Stimulated activated CD4-positive, alpha-beta T cell treated with anti-CD3 and anti-CD28 coated beads, Interleukin-2, amount 100 ng/mL, for 48 hours (primary cell): ENCODE data around the gene ARL4D.
"Not testable (repeated sequence)": the region's sequence is repeated elsewhere in the genome, so short reads cannot be mapped to it uniquely, and the experiment has no call there.

ENCODE experiments used
- DNase-seq, 2 donors: peaks; one replicate each; pipeline ENCODE4 v3.0.0-alpha.2; 2020

Gene ARL4D

DNA sequence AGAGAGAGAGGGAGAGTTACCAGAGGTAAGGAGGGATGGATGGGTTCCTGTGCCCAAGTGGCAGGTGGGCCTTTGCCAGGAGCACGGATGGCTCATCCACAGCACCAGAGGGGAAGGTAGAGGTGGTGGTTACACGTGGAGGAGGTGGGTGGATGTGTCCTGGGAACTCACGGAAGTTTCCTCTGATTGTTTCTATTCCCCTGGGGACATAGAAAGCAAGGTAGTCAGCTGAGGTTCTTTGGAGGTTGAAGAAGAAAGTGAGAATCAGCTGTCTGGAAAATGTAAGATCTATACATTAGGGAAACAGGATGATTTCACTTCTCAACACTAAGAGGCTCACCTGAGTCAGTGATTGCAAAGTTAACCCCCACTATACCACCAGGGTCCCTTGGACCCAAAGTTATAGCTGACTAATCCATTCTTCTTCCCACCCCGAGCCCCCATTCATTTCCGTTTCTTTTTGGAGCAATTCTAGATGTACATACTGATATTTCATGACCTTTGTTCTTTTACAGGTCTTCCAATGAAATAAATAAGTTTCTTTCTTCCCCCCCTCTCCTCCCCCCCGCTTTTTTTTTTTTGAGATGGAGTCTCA lies 27.5 kb upstream of the ARL4D start:
- no peak for DNase-seq

DNA sequence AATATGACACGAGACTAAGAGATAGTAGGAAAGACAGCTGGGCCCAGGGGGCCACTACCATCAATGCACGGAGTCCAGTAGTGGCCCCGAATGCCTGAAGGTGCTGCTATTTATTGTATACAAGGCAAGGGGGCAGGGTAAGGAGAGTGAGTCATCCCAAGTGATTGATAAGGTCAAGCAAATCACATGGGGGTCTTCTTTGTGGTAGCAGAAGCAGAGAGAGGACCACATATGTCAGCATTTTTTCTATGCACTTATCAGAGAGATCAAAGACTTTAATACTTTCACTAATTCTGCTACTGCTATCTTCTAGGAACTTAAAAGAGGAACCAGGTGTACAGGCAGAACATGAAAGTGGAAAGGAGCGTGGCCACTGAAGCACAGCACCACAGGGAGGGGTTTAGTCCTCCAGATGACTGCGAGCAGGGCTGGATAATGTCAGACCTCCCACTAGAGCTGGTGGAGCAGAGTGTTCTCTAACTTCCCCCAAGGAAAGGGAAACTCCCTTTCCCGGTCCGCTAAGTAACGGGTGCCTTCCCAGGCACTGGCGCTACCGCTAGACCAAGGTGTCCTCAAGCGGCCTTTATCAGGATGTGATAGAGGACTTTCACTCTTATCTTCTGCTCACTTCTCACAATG lies 26.4 kb upstream of the ARL4D start:
- DNase-seq = no peak

DNA sequence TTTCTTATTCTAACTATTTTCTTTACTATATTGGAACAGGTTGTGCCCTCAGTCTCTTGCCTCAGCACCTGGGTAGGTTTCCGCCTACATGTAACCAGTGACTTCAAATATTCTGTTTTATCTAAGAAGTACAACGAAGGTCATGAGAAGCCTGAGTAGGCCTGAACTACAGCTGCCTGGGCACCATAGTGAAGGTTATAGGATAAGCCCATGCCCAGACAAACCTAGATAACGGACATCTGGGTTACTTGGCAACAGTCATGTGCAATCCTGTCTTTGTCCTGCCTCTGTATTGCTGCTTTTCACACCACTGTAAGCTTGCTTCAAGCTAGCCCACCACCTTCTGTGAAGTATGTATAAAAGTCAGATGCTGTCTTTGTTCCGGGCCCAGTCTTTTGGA lies 25.4 kb upstream of the ARL4D start:
- DNase-seq = no peak

DNA sequence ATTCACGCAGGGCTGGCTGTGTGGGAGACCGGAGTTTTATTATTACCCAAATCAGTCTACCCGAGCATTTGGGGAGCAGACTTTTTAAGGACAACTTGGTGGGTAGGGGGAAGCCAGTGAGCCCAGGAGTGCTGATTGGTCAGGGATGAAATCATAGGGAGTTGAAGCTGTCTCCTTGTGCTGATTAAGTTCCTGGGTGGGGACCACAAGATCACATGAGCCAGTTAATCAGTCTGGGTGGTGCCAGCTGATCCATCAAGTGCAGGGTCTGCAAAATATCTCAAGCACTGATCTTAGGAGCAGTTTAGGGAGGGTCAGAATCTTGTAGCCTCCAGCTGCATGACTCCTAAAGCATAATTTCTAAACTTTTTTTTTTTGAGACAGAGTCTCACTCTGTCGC lies 22.9 kb upstream of the ARL4D start:
- not testable (repeated sequence) for DNase-seq

DNA sequence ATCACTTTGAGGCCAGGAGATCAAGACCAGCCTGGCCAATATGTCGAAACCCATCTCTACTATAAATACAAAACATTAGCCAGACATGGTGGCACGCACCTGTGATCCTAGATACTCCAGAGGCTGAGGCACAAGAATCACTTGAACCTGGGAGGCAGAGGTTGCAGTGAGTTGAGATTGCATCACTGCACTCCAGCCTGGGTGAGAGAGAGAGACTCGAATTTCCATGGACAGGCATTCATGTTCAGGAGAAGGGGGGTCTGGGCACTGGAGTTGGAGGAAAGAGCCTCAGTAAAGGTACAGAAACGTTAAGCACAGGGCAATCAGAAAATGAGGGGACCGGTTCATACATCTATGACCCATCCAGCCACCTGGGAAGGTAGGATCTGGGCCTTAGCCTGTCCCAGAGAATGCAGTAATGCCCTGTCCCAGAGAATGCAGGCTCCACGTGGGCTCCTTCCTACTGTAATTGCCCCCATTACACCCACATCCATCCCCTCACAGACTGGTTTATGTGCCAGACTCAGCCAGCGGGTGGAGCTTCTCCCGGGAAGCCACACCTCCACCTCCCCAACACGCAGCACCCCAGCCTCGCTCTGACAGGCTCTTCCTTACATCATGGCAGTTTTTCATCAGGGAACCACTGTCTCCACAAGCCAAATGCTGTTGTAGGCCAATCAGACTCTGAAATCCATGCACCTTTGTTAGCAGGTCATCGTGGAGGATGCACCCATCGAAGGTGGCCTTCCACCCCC lies 21.6 kb upstream of the ARL4D start:
- DNase-seq = no peak

DNA sequence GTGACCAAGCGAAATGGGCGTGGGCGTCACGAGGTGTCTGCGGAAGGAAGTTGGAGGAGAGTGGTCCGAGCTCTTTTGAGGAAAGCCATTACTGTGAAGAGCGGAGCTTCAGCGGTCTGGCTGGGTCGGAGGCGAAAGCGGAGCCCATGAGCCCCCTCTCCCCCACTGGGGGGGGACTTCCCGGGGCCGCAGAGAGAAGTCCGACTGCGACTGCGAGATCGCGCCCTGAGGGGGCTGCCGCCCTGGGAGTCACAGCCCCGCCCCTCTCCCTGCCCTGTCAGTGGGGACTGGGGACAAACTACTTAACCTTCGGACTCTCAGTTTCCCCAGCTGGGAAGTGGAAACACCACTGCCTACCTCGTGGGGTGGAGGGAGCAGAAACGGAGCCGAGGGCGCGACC lies 20.0 kb upstream of the ARL4D start:
- DNase-seq = no peak

DNA sequence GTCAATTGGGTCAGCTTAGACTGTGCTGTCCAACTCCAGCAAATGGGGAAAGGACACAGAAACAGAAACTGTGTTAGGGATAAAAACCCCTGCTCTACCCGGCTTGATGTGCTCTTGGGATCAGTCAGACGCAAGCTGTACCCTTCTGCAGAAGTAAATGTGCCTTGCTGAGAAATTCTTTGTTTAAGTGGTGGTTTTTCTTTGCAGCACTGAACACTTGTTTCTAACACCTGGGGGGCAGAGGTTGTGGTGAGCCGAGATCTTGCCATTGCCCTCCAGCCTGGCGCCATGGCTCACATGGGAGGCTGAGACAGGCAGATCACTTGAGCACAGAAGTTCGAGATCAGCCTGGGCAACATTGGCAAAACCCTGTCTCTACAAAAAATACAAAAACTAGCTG lies 18.5 kb upstream of the ARL4D start:
- no peak for DNase-seq

DNA sequence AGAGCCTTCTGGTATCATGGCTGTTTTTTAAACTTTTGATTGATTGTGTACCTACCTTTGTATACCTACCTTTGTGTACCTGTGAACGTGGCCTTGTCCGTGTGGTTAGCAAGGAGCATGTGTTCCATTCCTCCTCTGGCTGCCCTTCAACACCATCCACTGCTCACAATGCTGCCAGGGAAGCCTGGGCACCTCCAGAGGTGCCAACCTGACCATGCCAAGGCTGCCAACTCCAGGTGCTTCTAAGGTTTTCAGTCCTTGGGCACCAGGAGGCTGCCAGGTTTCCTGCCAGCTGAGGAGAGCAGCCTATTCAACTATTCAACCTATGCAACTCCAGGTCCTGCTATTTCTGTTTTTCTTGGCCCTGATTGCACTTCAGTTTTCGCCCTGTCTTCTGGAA lies 17.6 kb upstream of the ARL4D start:
- DNase-seq = no peak

DNA sequence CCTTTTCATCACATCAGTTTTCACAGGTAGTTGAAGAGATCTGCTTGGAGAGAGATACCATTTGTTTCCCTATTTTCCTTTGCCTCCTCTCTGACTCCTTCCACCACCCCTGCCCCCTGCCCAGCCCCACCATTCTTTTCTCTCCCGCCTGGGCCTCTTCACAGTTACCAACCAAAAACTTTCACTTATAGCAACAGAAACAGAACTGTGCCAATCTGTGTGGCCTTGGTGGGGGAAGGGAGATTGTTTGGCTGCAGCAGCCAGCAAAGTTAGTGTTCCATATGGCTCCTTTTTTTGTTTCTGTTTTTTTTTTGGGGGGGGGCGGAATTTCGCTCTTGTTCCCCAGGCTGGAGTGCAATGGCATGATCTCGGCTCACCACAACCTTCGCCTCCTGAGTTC lies 17.2 kb upstream of the ARL4D start:
- no peak for DNase-seq

DNA sequence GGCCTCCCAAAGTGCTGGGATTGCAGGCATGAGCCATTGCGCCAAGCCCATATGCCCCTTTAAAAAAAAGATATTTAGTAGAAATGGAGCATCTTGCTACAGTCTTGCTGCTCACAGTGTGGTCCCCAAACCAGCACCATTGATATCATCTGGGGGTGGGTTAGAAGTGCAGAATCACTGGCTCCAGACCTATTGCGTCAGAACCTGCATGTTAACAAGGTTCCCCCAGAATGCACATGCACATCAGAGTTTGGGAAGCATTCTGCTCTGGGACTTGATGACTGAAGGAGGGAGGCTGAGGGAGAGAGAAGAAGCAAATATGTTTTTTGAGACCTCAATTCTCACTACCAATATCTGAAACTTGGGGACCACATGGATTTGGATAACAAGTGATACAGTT lies 16.0 kb upstream of the ARL4D start:
- DNase-seq = no peak

DNA sequence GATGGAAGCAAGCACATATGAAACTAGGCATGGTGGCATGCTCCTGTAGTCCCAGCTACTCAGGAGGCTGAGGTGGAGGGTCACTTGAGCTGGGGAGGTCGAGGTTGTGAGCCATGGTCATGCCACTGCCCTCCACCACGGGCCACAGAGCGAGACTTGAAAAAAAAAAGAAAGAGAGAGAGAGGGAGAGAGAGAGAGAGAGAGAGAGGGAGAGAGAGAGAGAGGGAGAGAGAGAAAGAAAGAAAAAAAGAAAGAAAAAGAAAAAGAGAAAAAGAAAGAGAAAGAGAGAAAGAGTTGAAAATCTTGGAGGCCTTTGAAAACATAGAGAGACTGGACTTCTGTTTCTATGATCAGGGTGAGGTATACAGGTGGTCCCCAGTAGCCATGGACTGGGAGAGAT lies 15.4 kb upstream of the ARL4D start:
- DNase-seq = no peak

DNA sequence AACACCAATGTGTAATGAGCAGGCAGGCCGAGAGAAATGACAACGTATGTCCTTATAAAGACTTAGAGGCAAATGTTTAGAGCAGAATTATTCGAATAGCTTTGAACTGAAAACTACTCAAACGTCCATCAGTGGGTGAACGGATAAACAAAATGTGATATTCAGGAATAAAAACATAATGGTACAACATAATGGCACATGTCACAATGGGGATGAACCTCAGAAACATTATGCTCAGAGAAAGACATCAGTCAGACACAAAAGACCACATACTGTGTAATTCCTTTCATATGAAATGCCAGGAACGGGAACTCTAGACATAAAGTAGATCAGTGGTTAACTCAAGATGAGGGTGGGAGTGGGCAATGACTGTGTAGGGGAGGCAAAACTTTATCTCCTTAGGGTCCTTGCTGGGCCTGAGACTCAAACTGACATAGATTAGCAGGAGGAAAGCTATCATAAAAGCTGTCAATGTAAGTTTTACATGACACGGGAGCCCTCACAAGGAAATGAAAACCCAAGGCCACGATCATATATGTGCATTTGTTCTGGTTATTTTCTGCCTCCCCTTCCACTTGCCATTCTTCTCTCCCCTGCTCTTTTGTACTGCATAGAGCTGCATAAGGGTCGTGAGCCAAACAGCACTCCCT lies 14.8 kb upstream of the ARL4D start:
- DNase-seq = no peak

DNA sequence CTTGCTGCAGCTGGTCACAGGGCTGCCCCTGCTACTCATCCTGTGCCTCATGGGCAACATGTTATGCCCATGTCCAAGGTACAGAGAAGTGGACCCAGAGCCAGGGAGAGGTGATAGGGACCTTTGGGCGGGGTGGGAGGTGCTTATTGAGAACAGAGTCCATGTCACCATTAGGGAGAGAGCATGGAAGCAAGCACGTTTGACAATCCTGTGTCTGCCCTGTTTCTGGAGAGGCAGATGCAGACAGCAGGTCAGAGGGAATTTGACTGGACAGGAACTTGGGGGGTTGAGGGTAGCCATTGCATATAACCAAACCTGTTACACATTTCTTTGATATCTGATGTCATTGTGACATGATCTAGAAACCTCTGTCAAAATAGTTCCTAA lies 14.3 kb upstream of the ARL4D start:
- no peak for DNase-seq

DNA sequence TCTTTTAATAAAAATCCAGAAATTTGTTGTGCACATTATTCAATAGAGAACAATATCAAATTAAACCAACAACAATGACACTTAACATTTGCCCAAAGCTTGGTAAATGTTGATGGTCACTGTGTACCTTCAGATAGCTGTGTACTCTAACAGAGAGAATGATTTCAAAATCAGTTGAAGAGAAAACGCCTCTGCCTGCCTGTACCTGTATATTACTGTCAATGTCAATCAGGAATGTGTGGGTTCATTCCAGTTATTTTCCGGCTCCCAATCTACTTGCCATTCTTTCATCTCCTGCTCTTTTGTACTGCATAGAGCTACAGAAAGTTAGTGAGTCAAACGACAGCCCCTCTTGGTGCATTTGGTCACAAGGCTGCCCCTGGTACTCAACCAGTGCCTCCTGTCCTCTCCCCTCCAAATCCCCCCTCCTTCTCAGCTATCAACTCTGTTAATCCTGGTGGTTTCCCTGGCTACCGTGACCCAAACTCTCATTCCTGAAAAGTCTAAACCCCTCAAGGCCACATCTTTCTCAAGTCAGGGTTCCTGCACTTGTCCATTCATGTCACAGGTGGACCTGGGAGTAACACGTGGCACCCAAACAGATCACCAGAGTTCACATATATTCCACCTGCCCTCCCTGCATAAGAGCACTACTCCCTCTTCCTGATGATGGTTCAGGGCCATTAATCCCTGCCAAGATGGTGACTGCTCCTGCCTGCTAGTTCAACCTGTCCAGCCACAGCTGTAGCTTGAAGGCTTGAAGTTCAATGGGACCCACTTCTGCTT lies 13.6 kb upstream of the ARL4D start:
- DNase-seq = no peak

DNA sequence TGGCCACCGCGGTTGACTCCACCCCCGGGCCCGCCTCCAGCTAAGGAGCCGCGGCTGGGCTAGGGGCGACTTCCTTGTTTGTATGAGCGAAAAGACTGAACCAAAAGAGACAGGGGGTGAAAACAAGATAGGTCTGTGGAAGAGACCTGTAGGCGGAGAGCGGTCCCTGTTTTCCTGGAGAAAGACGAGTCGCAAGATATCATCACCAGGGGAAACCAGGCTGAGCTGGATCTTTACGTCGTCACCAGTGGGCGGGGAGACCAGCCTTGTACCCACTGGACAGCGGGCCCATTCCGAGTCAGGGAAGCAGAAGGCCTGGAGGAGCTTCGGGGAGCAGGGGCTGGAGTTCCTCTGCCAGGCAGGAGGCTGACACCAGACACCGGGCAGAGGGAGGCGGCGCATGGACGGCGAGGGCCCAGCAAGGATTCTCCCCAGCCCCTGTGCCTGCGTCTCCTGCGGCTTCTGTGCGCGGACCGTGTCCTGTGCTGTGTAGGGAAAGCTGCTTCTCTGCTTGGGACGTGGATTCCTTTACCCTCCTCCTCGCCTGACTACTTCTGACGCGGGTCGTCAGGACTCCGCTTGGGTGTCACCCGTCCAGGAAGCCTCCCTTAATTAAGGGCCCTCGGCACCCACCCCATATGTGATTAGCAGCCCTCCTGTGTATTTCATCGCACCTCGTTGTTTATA lies 10.3 kb upstream of the ARL4D start:
- peak; percentile 86 to 89 for DNase-seq

DNA sequence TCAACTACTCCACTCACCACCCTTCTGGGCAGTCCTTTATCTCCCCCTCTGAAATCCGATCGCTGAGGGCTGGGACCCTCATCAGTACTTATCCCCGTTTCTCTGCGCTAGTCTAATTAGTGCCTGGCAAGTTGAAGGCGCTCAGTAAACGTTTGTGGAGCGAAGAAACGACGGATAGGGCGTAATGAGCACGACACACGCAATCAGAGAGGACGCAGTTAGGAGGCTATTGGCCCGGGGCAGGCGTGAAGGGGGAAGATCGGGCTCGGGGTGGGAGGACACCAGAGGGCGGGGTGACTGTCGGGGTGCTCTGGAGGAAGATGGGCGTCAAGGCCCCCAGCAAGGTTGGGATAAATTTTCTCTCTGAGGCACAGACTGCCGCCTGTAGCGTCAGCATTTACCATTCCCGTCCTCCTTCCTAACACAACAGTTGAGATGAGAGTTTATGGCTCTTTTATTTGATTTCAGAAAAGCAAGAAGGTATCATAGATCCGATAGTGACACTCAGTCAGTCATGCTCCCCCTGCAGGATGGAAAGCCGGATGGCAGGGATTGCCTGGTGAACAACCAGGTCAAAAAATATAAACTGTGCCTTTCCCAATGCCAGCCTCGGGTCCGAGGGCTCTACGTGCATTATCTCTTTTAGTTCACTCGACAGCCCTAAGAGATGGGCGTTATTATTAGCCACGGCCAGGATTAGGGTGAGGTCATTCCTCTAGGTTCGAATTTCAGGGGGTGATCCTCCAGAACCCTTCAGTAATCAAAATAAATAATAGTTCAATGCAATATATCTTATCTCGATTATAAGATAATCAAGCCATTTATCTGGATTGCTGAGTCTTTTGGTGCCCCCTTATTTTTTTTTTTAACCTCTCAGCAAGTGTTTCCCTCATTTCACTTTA lies 9.5 kb upstream of the ARL4D start:
- peak; percentile 68 for DNase-seq

DNA sequence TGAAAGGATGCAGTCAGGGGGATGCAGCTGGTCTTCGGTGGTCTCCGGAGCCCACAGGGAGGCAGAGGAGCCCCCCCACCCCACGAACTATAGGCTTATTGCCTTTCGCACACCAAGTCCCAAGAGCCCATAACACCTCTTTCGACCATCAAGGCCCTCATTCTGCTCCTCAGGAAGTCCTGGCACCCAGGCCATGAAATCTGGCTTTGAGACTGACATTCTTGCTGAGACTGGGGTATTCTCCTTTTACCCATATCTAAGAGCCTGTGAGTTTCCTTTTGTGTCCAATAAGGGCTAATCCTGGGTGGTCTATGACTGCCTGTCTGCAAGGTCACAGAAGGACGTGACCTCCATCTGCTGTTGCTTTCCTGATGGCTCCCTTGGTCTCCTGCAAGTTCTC lies 6.4 kb upstream of the ARL4D start:
- no peak for DNase-seq

DNA sequence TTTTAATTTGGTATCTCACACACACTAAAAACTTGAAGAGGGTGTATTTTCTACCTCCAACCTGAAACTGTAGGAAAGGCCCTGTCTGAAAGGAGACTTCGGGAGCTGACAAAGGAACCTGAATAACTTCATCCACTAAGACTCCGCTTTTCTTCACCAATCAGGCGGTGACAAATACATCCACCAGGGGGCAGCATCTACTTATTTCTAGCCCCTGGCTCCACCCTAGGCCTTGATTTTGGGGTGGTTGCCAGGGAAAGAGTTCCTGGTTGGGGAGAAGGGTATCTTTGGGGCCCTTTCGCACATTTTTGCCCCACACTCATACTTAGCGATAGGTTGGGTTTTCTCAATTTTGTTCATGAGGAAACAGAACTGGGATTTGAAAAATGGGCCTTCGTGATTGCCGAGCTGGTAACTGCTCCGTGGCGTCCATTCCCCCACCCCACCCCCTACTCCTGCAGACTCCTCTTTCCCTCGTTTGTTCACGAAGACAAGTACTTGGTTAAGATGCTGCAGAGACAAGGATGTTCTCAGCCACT lies 4.8 kb upstream of the ARL4D start:
- DNase-seq = peak; percentile 91 to 95

DNA sequence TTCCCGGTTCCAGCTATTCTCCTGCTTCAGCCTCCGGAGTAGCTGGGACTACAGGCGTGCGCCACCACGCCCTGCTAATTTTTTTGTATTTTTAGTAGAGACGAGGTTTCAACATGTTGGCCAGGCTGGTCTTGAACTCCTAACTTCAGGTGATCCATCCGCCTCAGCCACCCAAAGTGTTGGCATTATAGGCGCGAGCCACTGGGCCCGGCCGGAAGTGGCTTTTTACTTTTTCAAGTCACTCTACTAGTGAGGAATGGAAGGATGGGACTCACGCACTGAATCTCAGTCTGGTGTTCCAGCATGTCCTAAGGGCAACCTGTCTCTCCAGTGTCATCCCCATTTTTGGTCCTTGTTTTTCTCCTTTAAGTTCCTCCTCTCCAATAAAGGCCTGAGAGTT lies 4.1 kb upstream of the ARL4D start:
- not testable (repeated sequence) for DNase-seq

DNA sequence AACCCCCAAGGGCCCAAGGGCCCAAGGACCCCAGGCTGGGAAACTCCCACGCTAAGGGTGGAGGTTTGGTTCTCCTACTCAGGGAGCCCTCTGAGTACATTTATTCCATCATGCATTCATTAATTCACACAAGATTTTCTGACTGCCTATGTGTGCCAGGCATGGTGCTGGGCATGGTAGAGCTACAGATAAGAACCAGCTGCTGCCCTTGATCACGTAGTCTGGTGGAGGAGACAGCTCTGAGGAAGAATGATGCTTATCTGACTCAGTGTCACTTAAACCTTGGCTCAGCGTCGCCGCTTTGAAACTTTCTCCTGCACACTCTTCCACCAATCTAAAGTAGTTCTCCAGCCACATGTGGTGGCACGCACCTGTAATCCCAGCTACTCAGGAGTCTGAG lies 3.6 kb upstream of the ARL4D start:
- DNase-seq = no peak

DNA sequence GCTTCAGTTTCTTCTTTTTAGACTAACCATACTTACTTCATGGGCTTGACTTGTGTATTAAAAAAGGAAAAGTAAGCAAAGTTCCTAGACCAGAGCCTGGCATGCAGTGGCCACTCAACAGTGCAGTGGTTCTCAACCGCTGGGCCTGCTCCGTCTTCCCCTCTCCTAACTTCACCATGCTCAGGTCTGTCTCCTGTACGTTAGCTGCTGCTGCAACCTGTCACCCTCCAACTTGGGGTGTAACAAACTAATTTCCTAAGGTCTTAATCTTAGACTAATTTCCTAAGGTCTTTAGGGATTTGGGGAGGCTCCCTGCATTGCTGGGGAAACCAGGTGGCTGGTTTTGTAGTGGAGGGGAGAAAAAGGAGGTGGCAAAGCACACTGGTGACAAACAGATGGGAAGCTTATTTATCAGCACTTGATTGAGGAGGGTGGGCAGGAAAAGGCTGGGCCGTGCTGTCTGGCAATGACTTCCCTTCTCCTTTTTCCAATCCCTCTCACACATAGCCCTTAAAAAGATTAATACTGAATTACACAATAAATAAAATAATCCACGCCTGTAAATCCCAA lies 2.2 kb upstream of the ARL4D start:
- DNase-seq = no peak
